Stromal cell of bone marrow (primary cell): ENCODE data around the gene ARHGAP24.
A peak's percentile ranks its signal among the peaks of the same experiment; 100 is the strongest.

Experiments used
- DNase-seq: peaks from one replicate; pipeline ENCODE4 v3.0.0-alpha.2; 2012; ENCODE audit warnings: low read depth

ARHGAP24 gene

GRCh38 chr4:85919200-85919887, 444.4 kb downstream of the ARHGAP24 start:
- DNase-seq = no peak

- no peak for DNase-seq
Observed at GRCh38 chr4:85925071-85925470, 450.1 kb downstream of the ARHGAP24 start.

GRCh38 chr4:85928775-85929591, 454.0 kb downstream of the ARHGAP24 start:
- no peak for DNase-seq

- no peak for DNase-seq
Observed at GRCh38 chr4:85929961-85930665, 455.2 kb downstream of the ARHGAP24 start.

GRCh38 chr4:85932500-85933290, 457.7 kb downstream of the ARHGAP24 start:
- no peak for DNase-seq

GRCh38 chr4:85933291-85933640, 458.3 kb downstream of the ARHGAP24 start:
- no peak for DNase-seq

GRCh38 chr4:85937507-85937906, 462.6 kb downstream of the ARHGAP24 start:
- no peak for DNase-seq

- DNase-seq = no peak
Observed at GRCh38 chr4:85938062-85938461, 463.1 kb downstream of the ARHGAP24 start.

- DNase-seq = no peak
Observed at GRCh38 chr4:85938902-85939301, 464.0 kb downstream of the ARHGAP24 start.

GRCh38 chr4:85939595-85939994, 464.6 kb downstream of the ARHGAP24 start:
- no peak for DNase-seq

- no peak for DNase-seq
Observed at GRCh38 chr4:85940151-85940550, 465.2 kb downstream of the ARHGAP24 start.

- DNase-seq = no peak
Observed at GRCh38 chr4:85942107-85942506, 467.2 kb downstream of the ARHGAP24 start.

- no peak for DNase-seq
Observed at GRCh38 chr4:85946821-85947220, 471.9 kb downstream of the ARHGAP24 start.

- no peak for DNase-seq
Observed at GRCh38 chr4:85951099-85951498, 476.1 kb downstream of the ARHGAP24 start.

GRCh38 chr4:85952528-85952927, 477.6 kb downstream of the ARHGAP24 start:
- peak; percentile 52 for DNase-seq

- DNase-seq = no peak
Observed at GRCh38 chr4:85952972-85953650, 478.2 kb downstream of the ARHGAP24 start.

GRCh38 chr4:85953651-85954018, 478.7 kb downstream of the ARHGAP24 start:
- DNase-seq = no peak

- no peak for DNase-seq
Observed at GRCh38 chr4:85955620-85956292, 480.8 kb downstream of the ARHGAP24 start.

GRCh38 chr4:85956293-85956945, 481.5 kb downstream of the ARHGAP24 start:
- no peak for DNase-seq

- DNase-seq = no peak
Observed at GRCh38 chr4:85961887-85962286, 486.9 kb downstream of the ARHGAP24 start.
